ENCODE results near the gene ID1. TPM values are rescaled to one million over a fixed set of nuclear protein-coding genes. Genes with fewer than 3 reads are reported as not detected.

ID1 gene
- total and polyA plus RNA-seq, 2 of the 13 experiments (the other 11 are each of a cell fraction or from before 2014, with no cell fraction given): 320 to 419 TPM

DNA sequence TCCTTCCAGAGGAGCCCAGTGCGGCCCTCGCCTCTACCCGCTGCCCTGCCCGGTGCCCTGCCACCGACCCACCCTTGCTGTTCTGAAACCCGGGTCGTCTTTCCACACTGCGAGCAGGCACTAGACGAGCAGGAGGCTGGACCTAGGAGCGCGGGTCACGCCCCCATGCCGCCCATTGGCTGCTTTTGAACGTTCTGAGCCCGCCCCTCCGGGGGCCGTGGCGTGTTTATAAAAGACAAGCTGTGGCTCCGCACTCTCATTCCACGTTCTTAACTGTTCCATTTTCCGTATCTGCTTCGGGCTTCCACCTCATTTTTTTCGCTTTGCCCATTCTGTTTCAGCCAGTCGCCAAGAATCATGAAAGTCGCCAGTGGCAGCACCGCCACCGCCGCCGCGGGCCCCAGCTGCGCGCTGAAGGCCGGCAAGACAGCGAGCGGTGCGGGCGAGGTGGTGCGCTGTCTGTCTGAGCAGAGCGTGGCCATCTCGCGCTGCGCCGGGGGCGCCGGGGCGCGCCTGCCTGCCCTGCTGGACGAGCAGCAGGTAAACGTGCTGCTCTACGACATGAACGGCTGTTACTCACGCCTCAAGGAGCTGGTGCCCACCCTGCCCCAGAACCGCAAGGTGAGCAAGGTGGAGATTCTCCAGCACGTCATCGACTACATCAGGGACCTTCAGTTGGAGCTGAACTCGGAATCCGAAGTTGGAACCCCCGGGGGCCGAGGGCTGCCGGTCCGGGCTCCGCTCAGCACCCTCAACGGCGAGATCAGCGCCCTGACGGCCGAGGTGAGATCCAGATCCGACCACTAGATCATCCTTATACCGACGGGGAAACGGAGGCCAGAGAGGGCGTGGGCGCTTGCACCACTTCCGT is at the start of gene ID1 (continued):
- TF ChIP-seq TBL1XR1 (IDR thresholded peaks at IDR 0.05; ENCODE audit: borderline replicate concordance, low read length, partially characterized antibody) (peak; percentile 75), TARDBP (CRISPR knock-in tag; IDR thresholded peaks at IDR 0.05) (peak; percentile 80), YEATS2 (CRISPR knock-in tag; IDR thresholded peaks at IDR 0.05; ENCODE audit: borderline replicate concordance) (peak; percentile 68; the same call in 1 of the 2 replicates), THYN1 (CRISPR knock-in tag; IDR thresholded peaks at IDR 0.05; ENCODE audit: borderline replicate concordance, low read depth) (peak; percentile 99), ZFP1 (CRISPR knock-in tag; IDR thresholded peaks at IDR 0.05) (peak; percentile 69; the same call in 1 of the 2 replicates), MAF1 (CRISPR knock-in tag; IDR thresholded peaks at IDR 0.05; ENCODE audit: borderline replicate concordance) (0 out of 2 replicates have a peak, but pooled peaks have one; percentile 17), XBP1 (CRISPR knock-in tag; IDR thresholded peaks at IDR 0.05) (peak; percentile 61), ZNF670 (CRISPR knock-in tag; IDR thresholded peaks at IDR 0.05; ENCODE audit: borderline replicate concordance) (peak; percentile 93), HNF4A (CRISPR knock-in tag; IDR thresholded peaks at IDR 0.05) (peak; percentile 47), SIX4 (CRISPR knock-in tag; IDR thresholded peaks at IDR 0.05) (0 out of 2 replicates have a peak, but pooled peaks have one; percentile 27), TBP (CRISPR knock-in tag; IDR thresholded peaks at IDR 0.05) (no peak; the same call in 1 of the 2 replicates), ATM (IDR thresholded peaks at IDR 0.05; ENCODE audit: borderline replicate concordance) (no peak), SRF (IDR thresholded peaks at IDR 0.05; ENCODE audit: low read depth, low read length) (0 out of 2 replicates have a peak, but pooled peaks have one; percentile 36), PAX8 (CRISPR knock-in tag; IDR thresholded peaks at IDR 0.05; ENCODE audit: borderline replicate concordance) (peak; percentile 92), NONO (IDR thresholded peaks at IDR 0.05) (no peak), NONO (CRISPR knock-in tag; conservative IDR thresholded peaks at IDR 0.05) (peak; percentile 97), ARHGAP35 (CRISPR knock-in tag; IDR thresholded peaks at IDR 0.05; ENCODE audit: borderline replicate concordance) (peak; percentile 99), ZBTB3 (CRISPR knock-in tag; IDR thresholded peaks at IDR 0.05; ENCODE audit: borderline replicate concordance, low read depth) (peak; percentile 97), ATF6 (CRISPR knock-in tag; conservative IDR thresholded peaks at IDR 0.05) (no peak; the same call in 1 of the 2 replicates), MYNN (CRISPR knock-in tag; IDR thresholded peaks at IDR 0.05; ENCODE audit: low read depth) (peak; percentile 47), SPEN (CRISPR knock-in tag; IDR thresholded peaks at IDR 0.05; ENCODE audit: low read depth) (peak; percentile 90), TSC22D2 (CRISPR knock-in tag; IDR thresholded peaks at IDR 0.05; ENCODE audit: borderline replicate concordance) (peak; percentile 97), GATAD2A (CRISPR knock-in tag; IDR thresholded peaks at IDR 0.05) (peak; percentile 59), KDM5A (IDR thresholded peaks at IDR 0.05; ENCODE audit: borderline replicate concordance, low read length) (no peak; the same call in 1 of the 2 replicates), ATRX (CRISPR knock-in tag; IDR thresholded peaks at IDR 0.05; ENCODE audit: borderline replicate concordance) (no peak; the same call in 1 of the 2 replicates)

All from HepG2 (cell line).